Stomach (tissue), 4 donors: ENCODE results near the gene AP3B1.

ENCODE experiments used
- CTCF ChIP-seq, 7 experiments: fragments of 450-650 bp in 4 of 7; fragments of 200-600 bp in 3 of 7; sonication (generic) in 3 of 7; IDR thresholded peaks; one replicate each; pipeline ENCODE4 v1.5.1; 2016 to 2019; ENCODE audit warnings: antibody characterized with exemption in 7 of 7, control low read depth in 2 of 7, mild to moderate bottlenecking in 1 of 7
- EP300 ChIP-seq: sonication (generic); formaldehyde crosslinking; IDR thresholded peaks from one replicate; pipeline ENCODE4 v1.6.1; 2017; ENCODE audit warnings: antibody characterized with exemption
- POLR2A ChIP-seq, 4 donors: fragments of 450-650 bp; IDR thresholded peaks; one replicate each; pipeline ENCODE4 v1.6.1; 2016; ENCODE audit warnings: antibody characterized with exemption in 4 of 4, control low read depth in 2 of 4, mild to moderate bottlenecking in 1 of 4, moderate library complexity in 1 of 4

GRCh38 chr5:78046006-78046405 lies 248.5 kb downstream of the AP3B1 start:
- TF ChIP-seq CTCF (IDR thresholded peaks at IDR 0.05): no peak
- TF ChIP-seq POLR2A (IDR thresholded peaks at IDR 0.05): no peak
- TF ChIP-seq EP300: no peak
